GM23248 (cell line): ENCODE data around the gene TMTC1. TPM values are rescaled to one million over a fixed set of nuclear protein-coding genes. Genes with fewer than 3 reads are reported as not detected.
A peak's percentile ranks its signal among the peaks of the same experiment; 100 is the strongest.

Source experiments
- DNase-seq: peaks from one replicate; pipeline ENCODE4 v3.0.0-alpha.2; 2015
- H2AFZ ChIP-seq: fragments of 200-600 bp; sonication (generic); 2 replicates; pipeline ENCODE4 v1.6.1; 2016; ENCODE audit warnings: antibody characterized with exemption
- H3F3A ChIP-seq: fragments of 200-600 bp; sonication (generic); 2 replicates; pipeline ENCODE4 v1.6.1; 2016; ENCODE audit warnings: mild to moderate bottlenecking, antibody characterized with exemption, mixed run types; ENCODE audit not compliant: insufficient read depth
- H3K27ac ChIP-seq: fragments of 200-600 bp; sonication (generic); 2 replicates; pipeline ENCODE4 v1.5.1; 2016; ENCODE audit warnings: mild to moderate bottlenecking
- H3K27me3 ChIP-seq: fragments of 200-600 bp; sonication (generic); replicated peaks from 2 replicates; pipeline ENCODE4 v1.6.1; 2016; ENCODE audit warnings: mild to moderate bottlenecking; ENCODE audit not compliant: insufficient read depth
- H3K36me3 ChIP-seq: fragments of 200-600 bp; sonication (generic); 2 replicates; pipeline ENCODE4 v1.6.1; 2016; ENCODE audit warnings: low read depth, mild to moderate bottlenecking
- H3K4me1 ChIP-seq: fragments of 200-600 bp; sonication (generic); 2 replicates; pipeline ENCODE4 v1.6.1; 2016; ENCODE audit warnings: mild to moderate bottlenecking; ENCODE audit not compliant: insufficient read depth
- H3K4me2 ChIP-seq: fragments of 200-600 bp; sonication (generic); one replicate; pipeline ENCODE4 v1.6.1; 2016; ENCODE audit warnings: mild to moderate bottlenecking; ENCODE audit not compliant: unreplicated experiment
- H3K4me3 ChIP-seq: fragments of 200-600 bp; sonication (generic); 2 replicates; pipeline ENCODE4 v1.5.1; 2016; ENCODE audit warnings: mild to moderate bottlenecking
- H3K79me2 ChIP-seq: fragments of 200-600 bp; sonication (generic); 2 replicates; pipeline ENCODE4 v1.6.1; 2016; ENCODE audit warnings: mild to moderate bottlenecking; ENCODE audit not compliant: insufficient read depth
- H3K9ac ChIP-seq: fragments of 200-600 bp; sonication (generic); 2 replicates; pipeline ENCODE4 v1.6.1; 2016; ENCODE audit warnings: mild to moderate bottlenecking
- H3K9me2 ChIP-seq: fragments of 200-600 bp; sonication (generic); 2 replicates; pipeline ENCODE4 v1.6.1; 2016; ENCODE audit warnings: mixed run types, mild to moderate bottlenecking, moderate library complexity; ENCODE audit not compliant: insufficient read depth
- H3K9me3 ChIP-seq: fragments of 200-600 bp; sonication (generic); one replicate; pipeline ENCODE4 v1.6.1; 2017; ENCODE audit warnings: low read depth
- H4K20me1 ChIP-seq: fragments of 200-600 bp; sonication (generic); 2 replicates; pipeline ENCODE4 v1.6.0; 2016; ENCODE audit not compliant: insufficient read depth
- EZH2 ChIP-seq: fragments of 200-600 bp; sonication (generic); IDR thresholded peaks from 2 replicates; pipeline ENCODE4 v1.6.1; 2018; ENCODE audit warnings: antibody characterized with exemption, mild to moderate bottlenecking; ENCODE audit not compliant: insufficient read depth, poor library complexity, severe bottlenecking
- EZH2phosphoT487 ChIP-seq: fragments of 200-600 bp; sonication (generic); IDR thresholded peaks from 2 replicates; pipeline ENCODE4 v1.6.1; 2018; ENCODE audit warnings: antibody characterized with exemption, moderate library complexity, mild to moderate bottlenecking, low read depth; ENCODE audit not compliant: insufficient read depth
- WGBS, 2 experiments: methylation state at CpG; one replicate each; pipeline ENCODE4 v1.1.6; 2015 to 2017; ENCODE audit warnings: low lambda C conversion rate in 2 of 2, low coverage in 1 of 2; ENCODE audit errors: missing lambda C conversion rate in 2 of 2; 5-methylcytosine and 5-hydroxymethylcytosine counted together
- in situ Hi-C: fragments of 300-500 bp; cut with MboI; formaldehyde crosslinking; loops from 2 replicates; pipeline ENCODE4 v1.15.0; 2020
- polyA plus RNA-seq: library from polyadenylated mRNA; unstranded; fragments of >200 nt; fragmentation: Nextera tagmentation; extraction: Ambion mirVana; gene quantifications from 2 replicates; pipeline ENCODE4 v1.2.1, GENCODE V29; 2016
- total RNA-seq: library from RNA; depleted of rRNA; stranded (reverse); fragments of >200 nt; shearing (Covaris generic); gene quantifications from 2 replicates; pipeline ENCODE4 v1.2.3, GENCODE V29; 2014

Gene TMTC1
- total and polyA plus RNA-seq, 2 experiments from 2014 or later: 6.8 to 25.3 TPM

GRCh38 chr12:29732593-29732992, 51.1 kb downstream of the TMTC1 start:
- in situ Hi-C loops: no loop called here
- no peak overlapping the region for H3K27ac ChIP-seq
- no peaks in the 10 kb centered on the region for H3K27me3 ChIP-seq
- peak overlapping the region; percentile 7 for H3K4me2 ChIP-seq
- H3K9me3 ChIP-seq: no peaks in the 10 kb centered on the region
- peaks cover 7% of the 10 kb centered on the region; the same call in 1 of the 2 replicates for H3F3A ChIP-seq
- no peak overlapping the region for H3K4me3 ChIP-seq
- WGBS, 2 experiments: 95% methylated on average over 3 of the region's 3 CpGs
- TF ChIP-seq EZH2phosphoT487 (no peak), EZH2 (no peak)
- no peaks in the 10 kb centered on the region for H4K20me1 ChIP-seq
- no peak overlapping the region for H2AFZ ChIP-seq
- peaks cover 12% of the 10 kb centered on the region for H3K4me1 ChIP-seq
- no peak for DNase-seq
- no peaks in the 10 kb centered on the region for H3K9me2 ChIP-seq
- H3K79me2 ChIP-seq: no peaks in the 10 kb centered on the region
- H3K36me3 ChIP-seq: no peaks in the 10 kb centered on the region
- H3K9ac ChIP-seq: no peak overlapping the region

- in situ Hi-C loops: no loop called here
- Histone ChIP-seq H3K79me2 (no peaks in the 10 kb centered on the region), H3K27me3 (no peaks in the 10 kb centered on the region), H3K9me2 (no peaks in the 10 kb centered on the region), H3K4me2 (no peak overlapping the region), H3K9ac (no peak overlapping the region), H3K9me3 (no peaks in the 10 kb centered on the region), H3F3A (peaks cover 7% of the 10 kb centered on the region; the same call in 1 of the 2 replicates), H3K4me1 (peaks cover 12% of the 10 kb centered on the region), H4K20me1 (no peaks in the 10 kb centered on the region), H3K4me3 (no peak overlapping the region), H3K36me3 (no peaks in the 10 kb centered on the region), H3K27ac (no peak overlapping the region), H2AFZ (no peak overlapping the region)
- no peak for TF ChIP-seq EZH2
- DNase-seq: peak; percentile 35
- whole genome bisulfite sequencing, 2 experiments: 89 to 97% methylated on average over 2 of the region's 2 CpGs
These were observed 51.6 kb downstream of the TMTC1 start for GRCh38 chr12:29732191-29732590.

- H3K4me2 ChIP-seq: no peak overlapping the region
- no peak overlapping the region for H3K4me3 ChIP-seq
- no peaks in the 10 kb centered on the region for H3K9me2 ChIP-seq
- H3K27ac ChIP-seq: no peak overlapping the region
- H3F3A ChIP-seq: peaks cover 7% of the 10 kb centered on the region; the same call in 1 of the 2 replicates
- H3K27me3 ChIP-seq: no peaks in the 10 kb centered on the region
- H3K36me3 ChIP-seq: no peaks in the 10 kb centered on the region
- no peak overlapping the region for H3K9ac ChIP-seq
- no peaks in the 10 kb centered on the region for H4K20me1 ChIP-seq
- H3K9me3 ChIP-seq: no peaks in the 10 kb centered on the region
- in situ Hi-C loops: no loop called here
- H3K79me2 ChIP-seq: no peaks in the 10 kb centered on the region
- TF ChIP-seq EZH2 (no peak), EZH2phosphoT487 (no peak)
- no peak for DNase-seq
- whole genome bisulfite sequencing, 2 experiments: 49 to 56% methylated on average over 2 of the region's 2 CpGs
- H2AFZ ChIP-seq: no peak overlapping the region
- peaks cover 12% of the 10 kb centered on the region for H3K4me1 ChIP-seq
These were observed 52.2 kb downstream of the TMTC1 start for GRCh38 chr12:29731591-29731990.

GRCh38 chr12:29730481-29730880, 53.3 kb downstream of the TMTC1 start:
- H3K27ac ChIP-seq: no peak overlapping the region
- H3K79me2 ChIP-seq: no peaks in the 10 kb centered on the region
- H4K20me1 ChIP-seq: no peaks in the 10 kb centered on the region
- H3K4me3 ChIP-seq: no peak overlapping the region
- peaks cover 22% of the 10 kb centered on the region for H3K4me1 ChIP-seq
- H3K36me3 ChIP-seq: no peaks in the 10 kb centered on the region
- no peaks in the 10 kb centered on the region for H3K9me2 ChIP-seq
- H3F3A ChIP-seq: peaks cover 10% of the 10 kb centered on the region; the same call in 1 of the 2 replicates
- H3K27me3 ChIP-seq: no peaks in the 10 kb centered on the region
- no peak for DNase-seq
- in situ Hi-C loops: no loop called here
- 92 to 98% methylated on average over 5 of the region's 5 CpGs for WGBS, 2 experiments
- H3K4me2 ChIP-seq: no peak overlapping the region
- H3K9ac ChIP-seq: no peak overlapping the region
- no peaks in the 10 kb centered on the region for H3K9me3 ChIP-seq
- no peak overlapping the region for H2AFZ ChIP-seq
- TF ChIP-seq EZH2phosphoT487 (no peak), EZH2 (no peak)

GRCh38 chr12:29728030-29728429, 55.7 kb downstream of the TMTC1 start:
- H3F3A ChIP-seq: peaks cover 10% of the 10 kb centered on the region; the same call in 1 of the 2 replicates
- H3K4me3 ChIP-seq: no peak overlapping the region
- H4K20me1 ChIP-seq: no peaks in the 10 kb centered on the region
- H3K4me2 ChIP-seq: no peak overlapping the region
- no peaks in the 10 kb centered on the region for H3K9me2 ChIP-seq
- H3K36me3 ChIP-seq: no peaks in the 10 kb centered on the region
- no peak for TF ChIP-seq EZH2phosphoT487
- no peak for TF ChIP-seq EZH2
- H3K4me1 ChIP-seq: peaks cover 20% of the 10 kb centered on the region
- no peaks in the 10 kb centered on the region for H3K9me3 ChIP-seq
- H3K27me3 ChIP-seq: no peaks in the 10 kb centered on the region
- no peak overlapping the region for H2AFZ ChIP-seq
- no peaks in the 10 kb centered on the region for H3K79me2 ChIP-seq
- in situ Hi-C loops: no loop called here
- H3K9ac ChIP-seq: no peak overlapping the region
- no peak overlapping the region for H3K27ac ChIP-seq
- no peak for DNase-seq
- WGBS, 2 experiments: 77 to 81% methylated on average over 7 of the region's 7 CpGs
